ENCODE results near the gene ZHX3.

ZHX3 gene

GRCh38 chr20:41150664-41151063 lies 166.9 kb downstream of the ZHX3 start:
- peak; percentile 43 for DNase-seq (ENCODE audit: low spot score)

- no peak for DNase-seq (ENCODE audit: low spot score)
These were observed 168.6 kb downstream of the ZHX3 start for GRCh38 chr20:41148942-41149341.

- no peak for DNase-seq (ENCODE audit: low spot score)
These were observed 169.8 kb downstream of the ZHX3 start for GRCh38 chr20:41147767-41148191.

GRCh38 chr20:41145821-41146620 lies 171.5 kb downstream of the ZHX3 start:
- no peak for DNase-seq (ENCODE audit: low spot score)

- DNase-seq (ENCODE audit: low spot score): no peak
These were observed 172.2 kb downstream of the ZHX3 start for GRCh38 chr20:41145317-41145716.

GRCh38 chr20:41143354-41143753 lies 174.2 kb downstream of the ZHX3 start:
- DNase-seq (ENCODE audit: low spot score): no peak

- DNase-seq (ENCODE audit: low spot score): peak; percentile 58
These were observed 174.6 kb downstream of the ZHX3 start for GRCh38 chr20:41142919-41143318.

- no peak for DNase-seq (ENCODE audit: low spot score)
These were observed 175.3 kb downstream of the ZHX3 start for GRCh38 chr20:41142245-41142644.

GRCh38 chr20:41141153-41141815 lies 176.2 kb downstream of the ZHX3 start:
- DNase-seq (ENCODE audit: low spot score): peak; percentile 25

- no peak for DNase-seq (ENCODE audit: low spot score)
These were observed 177.1 kb downstream of the ZHX3 start for GRCh38 chr20:41140226-41141133.

- no peak for DNase-seq (ENCODE audit: low spot score)
These were observed 178.1 kb downstream of the ZHX3 start for GRCh38 chr20:41139227-41140093.

- DNase-seq (ENCODE audit: low spot score): peak; percentile 55
These were observed 178.9 kb downstream of the ZHX3 start for GRCh38 chr20:41138475-41139226.

- DNase-seq (ENCODE audit: low spot score): peak; percentile 49
These were observed 179.7 kb downstream of the ZHX3 start for GRCh38 chr20:41137614-41138474.

- DNase-seq (ENCODE audit: low spot score): peak; percentile 83
These were observed 180.6 kb downstream of the ZHX3 start, which contains the start of gene PLCG1 for GRCh38 chr20:41136680-41137613. PLCG1 (plus strand) TSS chr20:41137543; CDS start chr20:41137642, 99 bp downstream.

GRCh38 chr20:41135888-41136679 lies 181.4 kb downstream of the ZHX3 start:
- DNase-seq (ENCODE audit: low spot score): no peak

- DNase-seq (ENCODE audit: low spot score): peak; percentile 68
These were observed 182.2 kb downstream of the ZHX3 start for GRCh38 chr20:41135187-41135887.
